IPS-18a (cell line): ENCODE results near the gene CUL7.
"Not testable (repeated sequence)": the region's sequence is repeated elsewhere in the genome, so short reads cannot be mapped to it uniquely, and the experiment has no call there.

Experiments used
- H3K27ac ChIP-seq: one replicate; pipeline ENCODE4 v1.5.1; 2013; ENCODE audit warnings: low read length
- H3K27me3 ChIP-seq: one replicate; pipeline ENCODE4 v1.6.1; 2013; ENCODE audit warnings: mild to moderate bottlenecking, low read length; ENCODE audit not compliant: control insufficient read depth, insufficient read depth
- H3K36me3 ChIP-seq: one replicate; pipeline ENCODE4 v1.6.1; 2013; ENCODE audit warnings: low read depth, low read length; ENCODE audit not compliant: control insufficient read depth
- H3K4me1 ChIP-seq: one replicate; pipeline ENCODE4 v1.6.1; 2013; ENCODE audit warnings: low read depth, low read length; ENCODE audit not compliant: control insufficient read depth
- H3K4me3 ChIP-seq: one replicate; pipeline ENCODE4 v1.5.1; 2013; ENCODE audit warnings: low read length
- H3K9ac ChIP-seq: one replicate; pipeline ENCODE4 v1.6.1; 2013; ENCODE audit warnings: mild to moderate bottlenecking, low read length, moderate library complexity
- H3K9me3 ChIP-seq: one replicate; pipeline ENCODE4 v1.6.1; 2013; ENCODE audit warnings: low read depth, low read length; ENCODE audit not compliant: control insufficient read depth

CUL7 gene

GRCh38 chr6:43011207-43011606 lies 42.4 kb downstream of the CUL7 start:
- no peaks in the 10 kb centered on the region for H3K9me3 ChIP-seq
- no peaks in the 10 kb centered on the region for H3K27me3 ChIP-seq
- no peak overlapping the region for H3K9ac ChIP-seq
- H3K4me3 ChIP-seq: no peak overlapping the region
- H3K27ac ChIP-seq: no peak overlapping the region
- H3K4me1 ChIP-seq: no peaks in the 10 kb centered on the region
- H3K36me3 ChIP-seq: peaks cover 50% of the 10 kb centered on the region

GRCh38 chr6:43009124-43009523 lies 44.5 kb downstream of the CUL7 start:
- Histone ChIP-seq H3K36me3 (peaks cover 54% of the 10 kb centered on the region), H3K27ac (no peak overlapping the region), H3K9me3 (no peaks in the 10 kb centered on the region), H3K4me3 (no peak overlapping the region), H3K9ac (no peak overlapping the region), H3K27me3 (no peaks in the 10 kb centered on the region), H3K4me1 (no peaks in the 10 kb centered on the region)

GRCh38 chr6:43007126-43007525 lies 46.5 kb downstream of the CUL7 start:
- Histone ChIP-seq H3K9ac (no peak overlapping the region), H3K27ac (no peak overlapping the region), H3K4me1 (no peaks in the 10 kb centered on the region), H3K4me3 (no peak overlapping the region), H3K27me3 (no peaks in the 10 kb centered on the region), H3K36me3 (peaks cover 52% of the 10 kb centered on the region), H3K9me3 (no peaks in the 10 kb centered on the region)

- H3K4me1 ChIP-seq: no peaks in the 10 kb centered on the region
- H3K27ac ChIP-seq: no peak overlapping the region
- H3K27me3 ChIP-seq: no peaks in the 10 kb centered on the region
- H3K9ac ChIP-seq: no peak overlapping the region
- H3K4me3 ChIP-seq: no peak overlapping the region
- peaks cover 44% of the 10 kb centered on the region for H3K36me3 ChIP-seq
- H3K9me3 ChIP-seq: no peaks in the 10 kb centered on the region
Measured at GRCh38 chr6:43006251-43006650, 47.4 kb downstream of the CUL7 start.

- no peaks in the 10 kb centered on the region for H3K9me3 ChIP-seq
- H3K4me1 ChIP-seq: no peaks in the 10 kb centered on the region
Measured at GRCh38 chr6:43005844-43006243, 47.8 kb downstream of the CUL7 start.

GRCh38 chr6:43001843-43002242 lies 51.8 kb downstream of the CUL7 start:
- H3K27ac ChIP-seq: no peak overlapping the region
- no peaks in the 10 kb centered on the region for H3K4me1 ChIP-seq
- H3K27me3 ChIP-seq: no peaks in the 10 kb centered on the region
- H3K36me3 ChIP-seq: peaks cover 5% of the 10 kb centered on the region
- no peaks in the 10 kb centered on the region for H3K9me3 ChIP-seq
- no peak overlapping the region for H3K4me3 ChIP-seq
- H3K9ac ChIP-seq: no peak overlapping the region

More at GRCh38 chr6:43005844-43006243, 47.8 kb downstream of the CUL7 start:
- Histone ChIP-seq H3K27ac (no peak overlapping the region), H3K27me3 (no peaks in the 10 kb centered on the region), H3K36me3 (peaks cover 40% of the 10 kb centered on the region), H3K9ac (no peak overlapping the region), H3K4me3 (no peak overlapping the region)

- not testable (repeated sequence) for H3K27me3 ChIP-seq, H3K9me3 ChIP-seq, H3K4me1 ChIP-seq, H3K36me3 ChIP-seq, H3K27ac ChIP-seq, H3K4me3 ChIP-seq, H3K9ac ChIP-seq
Measured at GRCh38 chr6:42998205-42998604, 55.4 kb downstream of the CUL7 start.

GRCh38 chr6:42996513-42996912 lies 57.1 kb downstream of the CUL7 start:
- Histone ChIP-seq H3K27me3 (no peaks in the 10 kb centered on the region), H3K9me3 (no peaks in the 10 kb centered on the region), H3K4me1 (no peaks in the 10 kb centered on the region), H3K36me3 (peaks cover 3% of the 10 kb centered on the region), H3K9ac (no peak overlapping the region), H3K4me3 (no peak overlapping the region), H3K27ac (no peak overlapping the region)

- H3K36me3 ChIP-seq: peaks cover 18% of the 10 kb centered on the region
- H3K27ac ChIP-seq: no peak overlapping the region
Measured at GRCh38 chr6:42993445-42993844, 60.2 kb downstream of the CUL7 start.

GRCh38 chr6:42989923-42990322 lies 63.7 kb downstream of the CUL7 start:
- Histone ChIP-seq H3K27me3 (no peaks in the 10 kb centered on the region), H3K4me3 (no peak overlapping the region), H3K36me3 (peaks cover 18% of the 10 kb centered on the region), H3K9me3 (no peaks in the 10 kb centered on the region), H3K4me1 (no peaks in the 10 kb centered on the region), H3K27ac (no peak overlapping the region), H3K9ac (no peak overlapping the region)

More at GRCh38 chr6:42993445-42993844, 60.2 kb downstream of the CUL7 start:
- H3K9ac ChIP-seq: no peak overlapping the region
- no peak overlapping the region for H3K4me3 ChIP-seq
- H3K9me3 ChIP-seq: no peaks in the 10 kb centered on the region
- H3K4me1 ChIP-seq: no peaks in the 10 kb centered on the region
- no peaks in the 10 kb centered on the region for H3K27me3 ChIP-seq

- no peak overlapping the region for H3K4me3 ChIP-seq
- no peaks in the 10 kb centered on the region for H3K4me1 ChIP-seq
- H3K27ac ChIP-seq: no peak overlapping the region
- no peaks in the 10 kb centered on the region for H3K27me3 ChIP-seq
- no peak overlapping the region for H3K9ac ChIP-seq
- H3K36me3 ChIP-seq: peaks cover 18% of the 10 kb centered on the region
- no peaks in the 10 kb centered on the region for H3K9me3 ChIP-seq
Measured at GRCh38 chr6:42988486-42989020, 65.1 kb downstream of the CUL7 start.
